ENCODE measurements around the gene MLLT6.

The MLLT6 gene

GRCh38 chr17:38751144-38751807, 46.2 kb downstream of the MLLT6 start:
- DNase-seq (ENCODE audit: low spot score), result peak; percentile 53

DNA sequence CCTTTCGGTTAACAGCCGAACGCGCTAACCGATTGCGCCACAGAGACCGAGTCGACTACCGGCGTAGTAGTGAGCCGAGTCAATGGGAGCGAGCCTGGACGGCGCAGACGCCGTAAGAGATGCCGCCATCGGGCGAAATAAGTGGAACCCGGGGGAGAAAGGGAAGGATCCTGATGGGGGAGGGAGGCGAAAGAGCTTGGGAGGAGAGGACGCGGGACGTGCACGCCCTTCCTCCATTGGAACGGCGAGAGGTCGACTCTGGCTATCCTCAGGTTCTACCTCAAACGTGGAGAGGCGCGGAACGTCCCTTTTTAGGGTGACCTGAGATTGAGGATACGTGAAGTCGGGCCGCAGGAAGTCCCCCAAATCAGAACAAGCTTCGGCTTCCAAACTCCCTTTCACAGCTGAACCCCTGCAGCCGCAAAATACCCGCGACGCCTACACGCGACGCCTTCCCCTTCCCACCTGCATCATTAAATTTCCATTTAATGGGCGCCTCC, 46.8 kb downstream of the MLLT6 start:
- no CpG with 5 or more reads among the region's 44 CpGs for WGBS, 2 donors (ENCODE audit: extremely low coverage in 2 of 2, insufficient read length in 2 of 2, insufficient replicate concordance in 1 of 2)
- no peak overlapping the region for H3K18ac ChIP-seq (ENCODE audit: low read length)
- H3K9me3 ChIP-seq (replicated peaks in 1 of 2; ENCODE audit: control insufficient read depth in 2 of 2, insufficient read depth in 1 of 2, low read depth in 1 of 2, low read length in 2 of 2), result no peaks in the 10 kb centered on the region
- H3K27me3 ChIP-seq (ENCODE audit: control insufficient read depth in 3 of 3, insufficient read depth in 3 of 3, low read depth in 1 of 3, low read length in 3 of 3), result no peaks in the 10 kb centered on the region
- peaks cover 9 to 29% of the 10 kb centered on the region in 2 donors for H3K36me3 ChIP-seq (replicated peaks in 1 of 2; ENCODE audit: control insufficient read depth in 2 of 2, insufficient read depth in 2 of 2, low read length in 2 of 2)
- no peak overlapping the region for H2BK120ac ChIP-seq (ENCODE audit: low read depth, low read length)
- H3K9ac ChIP-seq (ENCODE audit: low read depth, low read length, poor library complexity), result peak overlapping the region; percentile 71
- H3K23ac ChIP-seq (ENCODE audit: low read depth, low read length, poor library complexity), result no peak overlapping the region
- H2BK12ac ChIP-seq (ENCODE audit: low read length), result no peak overlapping the region
- H2AFZ ChIP-seq (ENCODE audit: low read length), result peak overlapping the region; percentile 87
- H3K4me2 ChIP-seq (ENCODE audit: insufficient read depth, low read length, poor library complexity, severe bottlenecking), result peak overlapping the region; percentile 69
- peaks cover 15% of the 10 kb centered on the region for H3K79me1 ChIP-seq (ENCODE audit: low read depth, low read length)
- no peak overlapping the region for H3K14ac ChIP-seq (ENCODE audit: low read length)
- H4K8ac ChIP-seq (ENCODE audit: low read depth, low read length), result no peak overlapping the region
- H4K91ac ChIP-seq (ENCODE audit: low read depth, low read length, poor library complexity), result no peak overlapping the region
- no peak overlapping the region for H2BK15ac ChIP-seq (ENCODE audit: low read length)
- peak overlapping the region; percentile 71 to 93 for H3K4me3 ChIP-seq (ENCODE audit: low read length in 2 of 2)
- no peak overlapping the region for H2AK5ac ChIP-seq (ENCODE audit: low read depth, low read length)
- DNase-seq (ENCODE audit: low spot score), result peak; percentile 92
- H3K4me1 ChIP-seq (ENCODE audit: control insufficient read depth in 2 of 2, insufficient read depth in 1 of 2, low read depth in 1 of 2, low read length in 2 of 2), result peaks cover under 1 to 9% of the 10 kb centered on the region in 2 donors
- peak overlapping the region; percentile 14 for H3K27ac ChIP-seq (replicated peaks; ENCODE audit: low read length)
- H2BK5ac ChIP-seq (ENCODE audit: low read length), result no peak overlapping the region
- no peak overlapping the region for H3K4ac ChIP-seq (ENCODE audit: low read length)

More at GRCh38 chr17:38751144-38751807, 46.2 kb downstream of the MLLT6 start:
- Histone ChIP-seq H3K27ac (replicated peaks; ENCODE audit: low read length) (no peak overlapping the region), H2BK120ac (ENCODE audit: low read depth, low read length) (no peak overlapping the region), H3K4ac (ENCODE audit: low read length) (no peak overlapping the region), H2BK15ac (ENCODE audit: low read length) (no peak overlapping the region), H3K18ac (ENCODE audit: low read length) (no peak overlapping the region), H3K27me3 (ENCODE audit: control insufficient read depth in 3 of 3, insufficient read depth in 3 of 3, low read depth in 1 of 3, low read length in 3 of 3) (no peaks in the 10 kb centered on the region), H4K8ac (ENCODE audit: low read depth, low read length) (no peak overlapping the region), H2AFZ (ENCODE audit: low read length) (peak overlapping the region; percentile 84), H3K4me1 (ENCODE audit: control insufficient read depth in 2 of 2, insufficient read depth in 1 of 2, low read depth in 1 of 2, low read length in 2 of 2) (peaks cover 7 to 15% of the 10 kb centered on the region in 2 donors), H3K79me1 (ENCODE audit: low read depth, low read length) (peaks cover 20% of the 10 kb centered on the region), H3K14ac (ENCODE audit: low read length) (no peak overlapping the region), H4K91ac (ENCODE audit: low read depth, low read length, poor library complexity) (no peak overlapping the region), H2BK5ac (ENCODE audit: low read length) (no peak overlapping the region), H3K4me2 (ENCODE audit: insufficient read depth, low read length, poor library complexity, severe bottlenecking) (peak overlapping the region; percentile 90), H2AK5ac (ENCODE audit: low read depth, low read length) (no peak overlapping the region), H3K23ac (ENCODE audit: low read depth, low read length, poor library complexity) (no peak overlapping the region), H2BK12ac (ENCODE audit: low read length) (no peak overlapping the region), H3K4me3 (ENCODE audit: low read length in 2 of 2) (peak overlapping the region; percentile 71 to 84), H3K36me3 (replicated peaks in 1 of 2; ENCODE audit: control insufficient read depth in 2 of 2, insufficient read depth in 2 of 2, low read length in 2 of 2) (peaks cover 9 to 24% of the 10 kb centered on the region in 2 donors), H3K9me3 (replicated peaks in 1 of 2; ENCODE audit: control insufficient read depth in 2 of 2, insufficient read depth in 1 of 2, low read depth in 1 of 2, low read length in 2 of 2) (no peaks in the 10 kb centered on the region), H3K9ac (ENCODE audit: low read depth, low read length, poor library complexity) (no peak overlapping the region)
- no CpG with 5 or more reads among the region's 10 CpGs for WGBS, 2 donors (ENCODE audit: extremely low coverage in 2 of 2, insufficient read length in 2 of 2, insufficient replicate concordance in 1 of 2)

DNA sequence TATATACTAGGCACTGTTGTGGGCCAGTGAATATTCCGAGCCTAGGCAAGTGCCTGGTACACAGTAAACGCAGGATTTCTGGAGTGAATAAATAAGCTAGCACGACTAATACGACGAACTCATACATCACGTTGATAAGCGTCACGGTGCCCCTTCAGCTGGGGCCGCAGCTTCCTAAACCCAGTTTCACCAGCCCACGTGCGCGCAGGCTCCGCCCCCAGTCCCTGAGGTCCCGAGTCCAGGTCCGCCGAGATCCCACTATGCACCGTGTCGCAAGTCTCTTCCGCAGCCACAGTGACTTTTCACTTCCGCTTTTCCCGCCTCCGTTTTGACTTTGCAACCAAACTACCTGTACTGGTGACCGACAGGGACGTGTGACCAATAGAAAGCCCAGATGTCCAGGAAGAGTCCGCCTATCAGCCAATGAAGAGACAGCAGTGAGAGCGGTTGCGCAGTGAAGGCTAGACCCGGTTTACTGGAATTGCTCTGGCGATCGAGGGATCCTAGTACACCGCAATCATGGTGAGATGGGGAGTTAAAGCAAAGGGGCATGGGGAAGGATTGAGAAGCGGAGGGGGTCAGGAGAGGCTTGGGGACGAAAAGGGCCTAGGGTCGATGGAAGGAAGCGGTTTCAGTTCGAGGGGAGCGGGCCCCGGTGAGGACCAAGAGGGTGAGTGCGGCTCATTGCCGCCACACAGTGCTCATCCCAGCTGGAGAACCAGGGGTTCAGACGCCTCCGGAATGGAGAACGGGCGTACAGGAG, 47.4 kb downstream of the MLLT6 start, which contains the start of gene PSMB3:
TSS of gene PSMB3 (plus strand) at position 434 of the 763 bp plus-strand sequence. CDS start at position 520, 86 bp downstream.
- no peak within 1 kb of the TSS for H4K91ac ChIP-seq (ENCODE audit: low read depth, low read length, poor library complexity)
- peak within 1 kb of the TSS; percentile 20 for H2AK5ac ChIP-seq (ENCODE audit: low read depth, low read length)
- peak within 1 kb of the TSS; percentile 69 for H3K4me2 ChIP-seq (ENCODE audit: insufficient read depth, low read length, poor library complexity, severe bottlenecking)
- H2BK120ac ChIP-seq (ENCODE audit: low read depth, low read length), result peak within 1 kb of the TSS; percentile 4
- H3K79me1 ChIP-seq (ENCODE audit: low read depth, low read length), result peaks cover 11% of the 10 kb centered on the region
- H2BK15ac ChIP-seq (ENCODE audit: low read length), result no peak within 1 kb of the TSS
- H3K27me3 ChIP-seq (ENCODE audit: control insufficient read depth in 3 of 3, insufficient read depth in 3 of 3, low read depth in 1 of 3, low read length in 3 of 3), result no peaks in the 10 kb centered on the region
- peak within 1 kb of the TSS; percentile 87 for H3K18ac ChIP-seq (ENCODE audit: low read length)
- H4K8ac ChIP-seq (ENCODE audit: low read depth, low read length), result no peak within 1 kb of the TSS
- H3K14ac ChIP-seq (ENCODE audit: low read length), result no peak within 1 kb of the TSS
- no peak within 1 kb of the TSS for H3K4ac ChIP-seq (ENCODE audit: low read length)
- peak within 1 kb of the TSS; percentile 76 for H3K23ac ChIP-seq (ENCODE audit: low read depth, low read length, poor library complexity)
- H3K4me1 ChIP-seq (ENCODE audit: control insufficient read depth in 2 of 2, insufficient read depth in 1 of 2, low read depth in 1 of 2, low read length in 2 of 2), result peaks cover 0 to 8% of the 10 kb centered on the region in 2 donors
- DNase-seq (ENCODE audit: low spot score), result peak; percentile 97
- H2BK5ac ChIP-seq (ENCODE audit: low read length), result peak within 1 kb of the TSS; percentile 62
- peak within 1 kb of the TSS; percentile 96 for H3K9ac ChIP-seq (ENCODE audit: low read depth, low read length, poor library complexity)
- no CpG with 5 or more reads among the region's 44 CpGs for WGBS, 2 donors (ENCODE audit: extremely low coverage in 2 of 2, insufficient read length in 2 of 2, insufficient replicate concordance in 1 of 2)
- peak within 1 kb of the TSS; percentile 71 to 93 for H3K4me3 ChIP-seq (ENCODE audit: low read length in 2 of 2)
- H3K9me3 ChIP-seq (replicated peaks in 1 of 2; ENCODE audit: control insufficient read depth in 2 of 2, insufficient read depth in 1 of 2, low read depth in 1 of 2, low read length in 2 of 2), result no peaks in the 10 kb centered on the region
- H2AFZ ChIP-seq (ENCODE audit: low read length), result peak within 1 kb of the TSS; percentile 87
- peak within 1 kb of the TSS; percentile 47 for H3K27ac ChIP-seq (replicated peaks; ENCODE audit: low read length)
- peaks cover 9 to 34% of the 10 kb centered on the region in 2 donors for H3K36me3 ChIP-seq (replicated peaks in 1 of 2; ENCODE audit: control insufficient read depth in 2 of 2, insufficient read depth in 2 of 2, low read length in 2 of 2)
- H2BK12ac ChIP-seq (ENCODE audit: low read length), result no peak within 1 kb of the TSS

DNA sequence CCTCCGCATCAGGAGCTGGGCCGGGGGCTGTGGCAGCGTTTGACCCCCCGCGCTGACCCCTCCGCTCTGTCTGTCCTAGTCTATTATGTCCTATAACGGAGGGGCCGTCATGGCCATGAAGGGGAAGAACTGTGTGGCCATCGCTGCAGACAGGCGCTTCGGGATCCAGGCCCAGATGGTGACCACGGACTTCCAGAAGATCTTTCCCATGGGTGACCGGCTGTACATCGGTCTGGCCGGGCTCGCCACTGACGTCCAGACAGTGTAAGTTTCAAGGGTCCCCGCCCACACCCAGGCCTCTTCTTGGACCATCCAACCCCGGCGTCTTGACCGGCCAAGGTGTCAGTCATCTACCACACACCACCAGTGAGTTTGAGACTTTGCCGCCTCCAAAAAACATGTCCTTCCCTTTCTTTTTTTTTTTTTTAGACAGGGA, 48.0 kb downstream of the MLLT6 start:
- Histone ChIP-seq H2BK15ac (ENCODE audit: low read length) (no peak overlapping the region), H3K27ac (replicated peaks; ENCODE audit: low read length) (peak overlapping the region; percentile 47), H3K14ac (ENCODE audit: low read length) (no peak overlapping the region), H3K18ac (ENCODE audit: low read length) (peak overlapping the region; percentile 87), H3K4me2 (ENCODE audit: insufficient read depth, low read length, poor library complexity, severe bottlenecking) (peak overlapping the region; percentile 54), H2AK5ac (ENCODE audit: low read depth, low read length) (peak overlapping the region; percentile 20), H3K23ac (ENCODE audit: low read depth, low read length, poor library complexity) (peak overlapping the region; percentile 76), H3K9ac (ENCODE audit: low read depth, low read length, poor library complexity) (peak overlapping the region; percentile 96), H3K4me3 (ENCODE audit: low read length in 2 of 2) (peak overlapping the region; percentile 71 to 90), H2BK120ac (ENCODE audit: low read depth, low read length) (peak overlapping the region; percentile 4), H2BK5ac (ENCODE audit: low read length) (peak overlapping the region; percentile 62), H4K91ac (ENCODE audit: low read depth, low read length, poor library complexity) (no peak overlapping the region), H4K8ac (ENCODE audit: low read depth, low read length) (no peak overlapping the region), H3K9me3 (replicated peaks in 1 of 2; ENCODE audit: control insufficient read depth in 2 of 2, insufficient read depth in 1 of 2, low read depth in 1 of 2, low read length in 2 of 2) (no peaks in the 10 kb centered on the region), H3K79me1 (ENCODE audit: low read depth, low read length) (peaks cover 11% of the 10 kb centered on the region), H3K36me3 (replicated peaks in 1 of 2; ENCODE audit: control insufficient read depth in 2 of 2, insufficient read depth in 2 of 2, low read length in 2 of 2) (peaks cover 11 to 40% of the 10 kb centered on the region in 2 donors), H2AFZ (ENCODE audit: low read length) (peak overlapping the region; percentile 82), H3K27me3 (ENCODE audit: control insufficient read depth in 3 of 3, insufficient read depth in 3 of 3, low read depth in 1 of 3, low read length in 3 of 3) (no peaks in the 10 kb centered on the region), H3K4me1 (ENCODE audit: control insufficient read depth in 2 of 2, insufficient read depth in 1 of 2, low read depth in 1 of 2, low read length in 2 of 2) (peaks cover 0 to 8% of the 10 kb centered on the region in 2 donors), H2BK12ac (ENCODE audit: low read length) (no peak overlapping the region), H3K4ac (ENCODE audit: low read length) (no peak overlapping the region)
- WGBS, 2 donors (ENCODE audit: extremely low coverage in 2 of 2, insufficient read length in 2 of 2, insufficient replicate concordance in 1 of 2), result no CpG with 5 or more reads among the region's 22 CpGs
- no peak for DNase-seq (ENCODE audit: low spot score)

All from neuronal stem cell (in vitro differentiated cells).